GM06990 (cell line): ENCODE measurements around the gene SLCO4A1.

Experiments used
- DNase-seq: peaks from one replicate; pipeline ENCODE4 v3.0.0-alpha.2; 2011; ENCODE audit not compliant: insufficient read length; ENCODE audit errors: extremely low read depth
- H3K27me3 ChIP-seq: replicated peaks from 2 replicates; pipeline ENCODE4 v1.6.0; 2011; ENCODE audit warnings: low read length; ENCODE audit not compliant: control insufficient read depth, insufficient read depth
- H3K36me3 ChIP-seq: 2 replicates; pipeline ENCODE4 v1.5.1; 2011; ENCODE audit warnings: low read length; ENCODE audit not compliant: control insufficient read depth, insufficient read depth
- H3K4me3 ChIP-seq: replicated peaks from 2 replicates; pipeline ENCODE4 v1.5.1; 2011; ENCODE audit warnings: low read depth, mild to moderate bottlenecking, control low read depth, low read length
- CTCF ChIP-seq: IDR thresholded peaks from 2 replicates; pipeline ENCODE4 v1.5.1; 2011; ENCODE audit warnings: low read length, control low read depth, mild to moderate bottlenecking, inconsistent platforms; ENCODE audit not compliant: insufficient read depth, poor library complexity, severe bottlenecking

Gene SLCO4A1

DNA sequence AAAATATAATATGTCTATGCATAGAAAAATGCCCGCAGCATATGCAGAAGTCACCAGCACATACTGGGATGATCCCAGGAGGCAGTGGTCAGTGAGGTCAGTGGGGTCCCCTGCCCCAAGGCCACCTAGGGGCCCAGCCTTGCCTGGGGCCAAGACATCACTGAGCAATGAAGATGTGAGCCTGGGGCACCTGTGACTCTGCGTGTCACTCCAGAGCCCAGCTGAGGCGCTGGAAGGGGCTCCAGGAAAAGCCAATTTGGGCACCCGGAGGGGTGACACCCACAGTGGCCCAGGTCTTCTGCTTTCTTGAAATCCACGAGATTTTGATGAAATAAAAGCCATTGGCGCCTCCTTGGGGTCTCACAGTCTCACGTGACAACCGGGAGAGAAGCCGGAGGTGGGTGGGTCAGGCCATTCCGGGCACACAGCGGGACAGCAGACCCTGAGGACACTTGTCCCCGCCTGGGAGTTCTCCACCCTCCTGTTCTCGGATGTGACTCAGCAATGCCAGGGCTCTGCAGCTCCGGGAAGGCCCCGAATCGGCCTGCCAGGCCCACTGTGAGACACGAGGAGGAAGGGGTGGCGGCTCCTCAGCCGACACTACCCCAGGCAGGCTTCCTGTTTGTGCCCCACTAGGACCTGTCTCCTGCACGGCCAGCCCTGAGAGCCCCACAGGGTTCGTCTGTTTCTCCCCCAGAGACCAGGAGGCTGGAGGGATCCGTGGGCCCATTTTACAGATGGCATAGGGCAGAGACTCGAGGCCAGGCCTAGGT is 24.4 kb upstream of the SLCO4A1 start:
- Histone ChIP-seq H3K27me3 (no peaks in the 10 kb centered on the region), H3K36me3 (no peaks in the 10 kb centered on the region), H3K4me3 (peak overlapping the region; percentile 23; the same call in 1 of the 2 replicates)
- peak; percentile 73 for DNase-seq
- TF ChIP-seq CTCF, result no peak

GRCh38 chr20:62618611-62619529 is 23.4 kb upstream of the SLCO4A1 start:
- TF ChIP-seq CTCF, result no peak
- peak; percentile 74 for DNase-seq
- H3K27me3 ChIP-seq, result no peaks in the 10 kb centered on the region
- no peaks in the 10 kb centered on the region for H3K36me3 ChIP-seq
- H3K4me3 ChIP-seq, result no peak overlapping the region

DNA sequence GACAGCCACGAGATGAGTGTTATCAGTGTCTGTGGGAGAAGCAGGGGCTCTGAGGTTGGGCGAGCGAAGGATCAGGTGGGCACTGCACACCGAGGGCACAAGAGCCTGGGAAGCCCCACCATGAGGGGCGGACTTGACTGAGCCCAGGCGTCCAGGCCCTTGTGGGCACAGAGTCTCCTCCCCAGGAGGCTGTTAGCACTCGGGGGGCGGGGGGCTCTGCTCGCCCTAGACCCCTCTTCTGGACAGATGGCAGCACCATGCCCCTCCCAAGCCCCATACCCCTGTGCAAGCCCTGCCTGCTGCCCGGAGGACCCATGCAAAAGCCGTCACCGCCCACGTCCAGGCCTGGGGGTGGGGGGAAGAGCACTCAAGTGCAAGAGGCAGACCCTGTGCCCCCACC is 21.7 kb upstream of the SLCO4A1 start:
- no peak for DNase-seq
- Histone ChIP-seq H3K4me3 (no peak overlapping the region), H3K27me3 (no peaks in the 10 kb centered on the region), H3K36me3 (no peaks in the 10 kb centered on the region)
- no peak for TF ChIP-seq CTCF

DNA sequence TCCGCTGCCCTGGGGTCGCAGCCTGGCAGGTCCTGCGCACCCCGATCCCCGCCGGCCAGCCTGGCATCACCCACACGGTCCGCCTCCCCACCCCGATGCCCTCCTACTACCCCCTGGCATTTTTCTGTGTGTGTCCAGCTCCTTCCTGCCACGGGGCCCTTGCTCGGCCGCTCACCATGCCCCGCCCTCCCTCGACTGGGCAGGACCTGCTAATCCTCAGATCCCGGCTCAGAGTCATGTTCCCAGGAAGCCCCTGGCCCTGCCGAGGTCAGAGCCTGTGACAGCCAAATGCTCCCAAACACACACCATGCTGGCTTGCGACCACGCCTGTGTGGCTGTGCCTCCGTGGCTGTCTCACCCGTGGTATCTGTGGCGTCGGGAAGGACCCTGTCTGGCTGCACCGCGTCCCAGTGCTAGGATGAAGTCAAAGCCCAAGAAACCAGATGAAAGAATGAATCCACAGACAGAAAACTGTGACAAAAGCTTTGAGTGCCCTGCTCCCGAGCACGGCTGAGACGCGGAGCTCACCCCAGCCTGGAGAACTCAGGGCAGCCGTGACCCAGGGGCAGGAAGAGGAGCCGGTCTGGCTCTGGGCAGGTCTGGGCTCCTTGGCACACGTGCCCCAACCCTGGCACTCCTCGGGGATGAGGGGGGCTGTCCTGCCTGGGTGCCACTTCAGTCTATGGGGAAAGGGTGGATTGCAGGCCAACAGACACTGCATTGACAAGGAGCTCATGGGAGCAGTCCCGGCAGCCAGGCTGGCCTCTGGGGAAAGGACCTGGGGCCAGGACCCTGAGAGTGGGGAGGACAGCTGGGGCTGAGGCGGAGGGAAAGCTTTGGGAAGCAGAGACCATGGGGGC is 20.8 kb upstream of the SLCO4A1 start:
- H3K4me3 ChIP-seq, result no peak overlapping the region
- no peak for TF ChIP-seq CTCF
- no peaks in the 10 kb centered on the region for H3K36me3 ChIP-seq
- H3K27me3 ChIP-seq, result no peaks in the 10 kb centered on the region
- DNase-seq, result no peak

DNA sequence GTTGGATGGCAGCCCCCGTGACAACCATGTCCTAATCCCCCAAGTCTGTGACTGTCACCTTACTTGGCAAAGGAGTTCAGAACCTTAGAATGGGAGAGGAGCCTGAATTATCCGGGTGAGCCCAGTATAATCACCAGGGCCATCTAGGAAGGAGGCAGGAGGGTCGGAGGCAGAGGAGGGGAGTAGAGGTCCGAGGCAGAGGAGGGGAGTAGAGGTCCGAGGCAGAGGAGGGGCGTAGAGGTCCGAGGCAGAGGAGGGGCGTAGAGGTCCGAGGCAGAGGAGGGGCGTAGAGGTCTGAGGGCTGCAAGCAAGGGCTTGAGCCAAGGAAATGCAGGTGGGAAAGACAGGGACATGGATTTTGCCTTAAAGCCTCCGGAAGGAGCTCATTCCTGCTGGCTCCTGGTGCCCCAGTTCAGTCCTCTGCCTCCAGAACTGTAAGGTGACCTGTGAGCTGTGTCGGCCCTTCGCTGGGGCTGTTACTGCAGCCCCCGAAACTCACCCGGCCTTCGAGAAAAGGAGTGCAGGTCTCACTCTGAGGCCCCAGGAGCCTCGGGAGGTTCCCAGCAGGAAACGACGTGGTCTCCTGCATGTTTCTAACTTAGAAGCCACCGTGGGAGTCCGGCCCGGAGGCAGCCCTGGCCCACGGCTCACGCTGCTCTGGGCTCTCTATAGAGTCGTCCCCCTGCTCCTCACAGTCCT is 20.0 kb upstream of the SLCO4A1 start:
- no peaks in the 10 kb centered on the region for H3K27me3 ChIP-seq
- no peak overlapping the region for H3K4me3 ChIP-seq
- TF ChIP-seq CTCF, result no peak
- H3K36me3 ChIP-seq, result no peaks in the 10 kb centered on the region
- no peak for DNase-seq
